Thyroid gland (tissue), 4 donors: ENCODE results near the gene STK4.

Experiments
- CTCF ChIP-seq, 6 experiments: fragments of 200-600 bp in 3 of 6; fragments of 450-650 bp in 3 of 6; sonication (generic) in 3 of 6; IDR thresholded peaks; one replicate each; pipeline ENCODE4 v1.5.1; 2016 to 2019; ENCODE audit warnings: antibody characterized with exemption in 6 of 6, mild to moderate bottlenecking in 2 of 6, inconsistent platforms in 1 of 6, moderate library complexity in 1 of 6
- POLR2A ChIP-seq, 2 donors: fragments of 450-650 bp; IDR thresholded peaks; one replicate each; pipeline ENCODE4 v1.6.1; 2017; ENCODE audit warnings: antibody characterized with exemption in 2 of 2, mild to moderate bottlenecking in 2 of 2, moderate library complexity in 1 of 2

- TF ChIP-seq CTCF (IDR thresholded peaks at IDR 0.05) (no peak), POLR2A (IDR thresholded peaks at IDR 0.05) (no peak)
Measured at GRCh38 chr20:45121388-45121787, 155.1 kb downstream of the STK4 start.
